ENCODE measurements around the gene CNGB1.
"Not testable (repeated sequence)": the region's sequence is repeated elsewhere in the genome, so short reads cannot be mapped to it uniquely, and the experiment has no call there.

Gene CNGB1

DNA sequence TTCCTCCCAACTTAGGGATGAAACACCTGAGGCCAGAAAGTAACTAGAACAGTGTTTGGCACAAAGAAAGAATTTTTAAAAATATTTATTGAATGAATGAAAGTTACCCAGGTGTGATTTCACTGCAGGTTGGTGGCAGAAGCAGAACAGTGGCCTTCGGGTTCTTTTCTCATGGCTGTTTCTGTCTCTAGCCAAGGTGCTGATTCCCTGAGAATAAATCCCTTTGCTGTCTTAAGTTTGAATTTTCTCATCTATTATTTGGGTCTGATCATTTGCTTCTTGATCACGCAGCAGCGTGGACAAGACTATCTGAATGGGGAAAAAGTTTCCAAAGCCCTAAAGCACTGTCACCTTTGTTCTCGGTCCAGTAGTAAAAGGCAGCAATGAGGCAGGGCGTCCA is 95.6 kb downstream of the CNGB1 start:
- no peak overlapping the region for H3K27ac ChIP-seq (ENCODE audit: low read depth, low read length)
- no peak overlapping the region for H3K4me3 ChIP-seq (ENCODE audit: low read length)
- no peaks in the 10 kb centered on the region for H3K4me1 ChIP-seq (ENCODE audit: control insufficient read depth, insufficient read depth, low read length)
- no peak overlapping the region for H3K9ac ChIP-seq (ENCODE audit: low read length)
- no peaks in the 10 kb centered on the region for H3K36me3 ChIP-seq (ENCODE audit: control insufficient read depth, insufficient read depth, low read length)
- no peaks in the 10 kb centered on the region for H3K27me3 ChIP-seq (ENCODE audit: control insufficient read depth, insufficient read depth, low read length)

DNA sequence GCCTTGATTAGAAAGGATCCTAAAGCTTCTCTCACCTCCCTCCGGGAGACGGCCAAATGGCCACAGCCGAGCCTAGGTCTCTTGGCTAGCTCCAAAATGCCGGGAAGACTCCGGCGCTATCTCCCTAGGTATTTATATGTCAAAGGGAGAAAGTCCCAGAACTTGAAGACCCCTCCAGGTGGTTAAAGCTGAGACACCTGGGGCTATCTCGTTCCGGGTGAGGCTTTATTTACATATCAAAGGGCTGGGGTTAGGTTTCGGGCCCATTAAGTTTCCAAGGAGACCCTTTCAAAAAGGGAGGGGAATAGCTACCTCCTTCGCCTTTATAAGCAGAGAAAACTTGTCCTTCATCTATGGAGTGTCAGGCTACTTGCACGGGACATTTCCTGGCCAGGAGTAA is 97.7 kb downstream of the CNGB1 start:
- Histone ChIP-seq H3K27me3 (ENCODE audit: control insufficient read depth, insufficient read depth, low read length) (no peaks in the 10 kb centered on the region), H3K36me3 (ENCODE audit: control insufficient read depth, insufficient read depth, low read length) (no peaks in the 10 kb centered on the region)

DNA sequence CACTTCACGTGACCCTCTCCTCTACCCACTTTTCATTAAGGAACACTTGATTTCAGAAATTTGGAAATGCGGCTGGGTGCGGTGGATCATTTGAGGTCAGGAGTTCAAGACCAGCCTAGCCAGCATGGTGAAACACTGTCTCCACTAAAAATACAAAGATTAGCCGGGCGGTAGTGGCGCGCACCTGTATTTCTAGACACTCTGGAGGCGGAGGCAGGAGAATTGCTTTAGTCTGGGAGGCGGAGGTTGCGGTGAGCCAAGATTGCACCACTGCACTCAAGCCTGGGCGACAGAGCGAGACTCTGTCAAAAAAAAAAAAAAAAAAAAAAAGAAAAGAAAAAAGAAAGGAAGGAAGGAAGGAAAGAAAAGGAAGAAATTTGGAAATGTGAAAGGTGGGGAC is 98.2 kb downstream of the CNGB1 start:
- not testable (repeated sequence) for H3K27me3 ChIP-seq (ENCODE audit: control insufficient read depth, insufficient read depth, low read length); H3K4me1 ChIP-seq (ENCODE audit: control insufficient read depth, insufficient read depth, low read length); H3K27ac ChIP-seq (ENCODE audit: low read depth, low read length); H3K9ac ChIP-seq (ENCODE audit: low read length); H3K36me3 ChIP-seq (ENCODE audit: control insufficient read depth, insufficient read depth, low read length); H3K4me3 ChIP-seq (ENCODE audit: low read length)

More for the DNA sequence above, 97.7 kb downstream of the CNGB1 start:
- no peak overlapping the region for H3K27ac ChIP-seq (ENCODE audit: low read depth, low read length)
- no peak overlapping the region for H3K4me3 ChIP-seq (ENCODE audit: low read length)
- H3K9ac ChIP-seq (ENCODE audit: low read length) = no peak overlapping the region
- H3K4me1 ChIP-seq (ENCODE audit: control insufficient read depth, insufficient read depth, low read length) = no peaks in the 10 kb centered on the region

DNA sequence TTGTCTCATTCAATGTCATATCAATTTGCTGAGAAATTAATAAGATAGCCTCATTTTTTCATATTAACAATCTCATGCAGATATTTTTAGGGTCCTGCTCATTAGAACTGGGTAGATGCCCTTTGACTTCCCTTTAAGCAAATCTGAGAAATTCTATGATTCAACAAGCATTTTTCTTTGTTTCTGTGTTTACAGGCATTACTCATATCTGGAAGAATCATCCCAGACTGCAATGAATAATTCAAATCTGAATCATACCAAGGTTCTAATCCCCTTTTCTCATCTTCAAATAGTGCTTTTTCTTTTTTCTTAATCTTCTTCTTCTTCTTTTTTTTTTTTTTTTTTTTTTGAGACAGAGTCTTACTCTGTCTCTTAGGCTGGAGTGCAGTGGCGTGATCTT is 99.5 kb downstream of the CNGB1 start:
- Histone ChIP-seq H3K27me3 (ENCODE audit: control insufficient read depth, insufficient read depth, low read length) (no peaks in the 10 kb centered on the region), H3K4me1 (ENCODE audit: control insufficient read depth, insufficient read depth, low read length) (no peaks in the 10 kb centered on the region), H3K36me3 (ENCODE audit: control insufficient read depth, insufficient read depth, low read length) (no peaks in the 10 kb centered on the region), H3K4me3 (ENCODE audit: low read length) (no peak overlapping the region), H3K27ac (ENCODE audit: low read depth, low read length) (no peak overlapping the region), H3K9ac (ENCODE audit: low read length) (no peak overlapping the region)

DNA sequence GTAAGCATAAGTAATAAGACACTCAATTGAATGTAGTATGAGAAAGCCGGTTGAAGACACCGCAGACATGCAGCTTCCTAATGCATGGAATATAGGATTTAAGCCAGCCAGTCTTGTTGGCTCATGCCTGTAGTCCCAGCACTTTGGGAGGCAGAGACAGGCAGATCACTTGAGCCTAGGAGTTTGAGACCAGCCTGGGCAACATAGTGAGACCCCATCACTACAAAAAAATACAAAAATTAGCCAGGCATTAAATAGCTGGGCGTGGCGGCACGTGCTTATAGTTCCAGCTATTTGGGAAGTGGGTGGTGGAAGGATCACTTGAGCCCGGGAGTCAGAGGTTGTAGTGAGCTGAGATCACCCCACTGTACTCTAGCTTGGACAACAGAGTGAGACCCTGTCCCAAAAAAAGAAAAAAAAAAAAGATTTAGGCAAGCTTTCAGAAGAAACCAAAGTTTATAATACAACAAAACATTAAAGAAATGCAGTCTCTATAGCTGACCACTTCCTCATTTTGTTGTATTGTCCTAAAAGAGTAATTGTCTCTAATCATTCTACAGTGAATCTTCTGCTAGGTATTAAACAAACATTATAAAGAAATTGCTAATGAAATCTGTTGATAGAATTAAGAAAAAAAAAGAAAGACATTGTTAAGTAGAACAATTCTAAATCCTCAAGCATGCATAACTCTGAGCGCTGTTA is 100.0 kb downstream of the CNGB1 start:
- H3K27ac ChIP-seq (ENCODE audit: low read depth, low read length) = no peak overlapping the region
- no peaks in the 10 kb centered on the region for H3K36me3 ChIP-seq (ENCODE audit: control insufficient read depth, insufficient read depth, low read length)
- no peaks in the 10 kb centered on the region for H3K4me1 ChIP-seq (ENCODE audit: control insufficient read depth, insufficient read depth, low read length)
- H3K27me3 ChIP-seq (ENCODE audit: control insufficient read depth, insufficient read depth, low read length) = no peaks in the 10 kb centered on the region
- H3K4me3 ChIP-seq (ENCODE audit: low read length) = no peak overlapping the region
- H3K9ac ChIP-seq (ENCODE audit: low read length) = no peak overlapping the region

DNA sequence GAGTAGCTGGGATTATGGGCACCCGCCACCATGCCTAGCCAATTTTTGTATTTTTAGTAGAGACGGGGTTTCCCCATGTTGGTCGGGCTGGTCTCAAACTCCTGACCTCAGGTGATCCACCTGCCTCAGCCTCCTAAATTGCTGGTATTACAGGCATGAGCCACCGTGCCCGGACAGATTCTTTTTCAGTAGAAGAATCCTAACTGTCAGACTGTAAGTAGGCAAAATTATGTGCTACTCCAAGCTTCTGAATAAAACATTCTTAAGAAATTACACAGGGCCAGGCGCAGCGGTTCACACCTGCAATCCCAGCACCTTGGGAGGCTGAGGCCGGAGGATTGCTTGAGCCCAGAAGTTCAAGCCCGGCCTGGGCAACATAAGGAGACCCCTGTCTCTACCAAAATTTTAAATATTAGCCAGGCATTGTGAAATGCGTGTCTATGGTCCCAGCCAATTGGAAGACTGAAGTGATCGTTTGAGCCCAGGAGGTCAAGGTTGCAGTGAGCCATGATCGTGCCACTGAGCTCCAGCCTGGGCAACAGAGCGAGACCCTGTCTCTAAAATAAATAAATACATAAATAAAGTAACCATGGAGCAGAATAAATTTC is 101.9 kb downstream of the CNGB1 start:
- H3K4me1 ChIP-seq (ENCODE audit: control insufficient read depth, insufficient read depth, low read length) = no peaks in the 10 kb centered on the region
- no peak overlapping the region for H3K4me3 ChIP-seq (ENCODE audit: low read length)
- H3K9ac ChIP-seq (ENCODE audit: low read length) = no peak overlapping the region
- H3K27ac ChIP-seq (ENCODE audit: low read depth, low read length) = no peak overlapping the region
- no peaks in the 10 kb centered on the region for H3K36me3 ChIP-seq (ENCODE audit: control insufficient read depth, insufficient read depth, low read length)
- H3K27me3 ChIP-seq (ENCODE audit: control insufficient read depth, insufficient read depth, low read length) = no peaks in the 10 kb centered on the region

DNA sequence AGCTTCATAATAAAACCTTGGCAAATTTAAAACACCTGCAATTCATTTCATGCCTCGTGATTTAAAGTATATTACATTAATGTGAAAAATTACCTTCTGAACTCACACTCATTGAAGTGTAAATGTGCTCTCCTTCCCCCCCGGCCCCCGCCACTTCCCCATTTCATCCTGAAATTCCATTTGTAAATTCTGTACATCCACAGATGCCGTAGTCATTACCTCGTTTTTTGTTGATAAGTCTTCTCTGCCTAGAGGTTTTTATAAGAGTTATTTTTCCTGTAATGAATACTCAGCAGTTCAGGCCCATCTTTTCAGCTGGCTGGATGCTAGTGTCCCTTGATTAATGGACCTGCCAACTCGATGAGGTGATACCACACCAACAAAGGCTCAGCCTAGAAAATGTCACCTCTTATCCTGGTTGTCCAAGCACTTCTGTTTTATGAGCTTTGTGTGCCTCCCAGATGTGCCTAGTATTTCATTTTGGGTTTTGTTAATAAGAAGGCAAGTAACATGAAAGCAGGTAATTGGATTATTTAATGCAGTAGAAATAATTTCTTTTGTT is 103.8 kb downstream of the CNGB1 start:
- Histone ChIP-seq H3K36me3 (ENCODE audit: control insufficient read depth, insufficient read depth, low read length) (no peaks in the 10 kb centered on the region), H3K27ac (ENCODE audit: low read depth, low read length) (no peak overlapping the region), H3K4me1 (ENCODE audit: control insufficient read depth, insufficient read depth, low read length) (no peaks in the 10 kb centered on the region), H3K27me3 (ENCODE audit: control insufficient read depth, insufficient read depth, low read length) (no peaks in the 10 kb centered on the region), H3K4me3 (ENCODE audit: low read length) (no peak overlapping the region), H3K9ac (ENCODE audit: low read length) (no peak overlapping the region)

DNA sequence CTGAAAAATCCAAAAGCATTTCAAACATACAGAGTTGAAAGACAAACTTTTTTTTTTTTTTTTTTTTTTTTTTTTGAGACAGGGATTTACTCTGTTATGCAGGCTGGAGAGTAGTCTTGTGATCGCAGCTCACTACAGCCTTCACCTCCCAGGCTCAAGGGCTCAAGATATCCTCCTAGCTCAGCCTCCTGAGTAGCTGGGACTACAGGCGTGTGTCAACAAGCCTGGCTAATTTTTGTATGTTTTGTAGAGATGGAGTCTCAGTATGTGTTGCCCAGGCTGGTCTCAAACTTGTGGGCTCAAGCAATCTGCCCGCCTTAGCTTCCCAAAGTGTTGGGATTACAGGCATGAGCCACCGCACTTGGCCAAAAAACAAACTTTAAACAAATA is 104.4 kb downstream of the CNGB1 start:
- Histone ChIP-seq H3K9ac (ENCODE audit: low read length) (no peak overlapping the region), H3K27me3 (ENCODE audit: control insufficient read depth, insufficient read depth, low read length) (no peaks in the 10 kb centered on the region), H3K36me3 (ENCODE audit: control insufficient read depth, insufficient read depth, low read length) (no peaks in the 10 kb centered on the region), H3K4me3 (ENCODE audit: low read length) (no peak overlapping the region), H3K4me1 (ENCODE audit: control insufficient read depth, insufficient read depth, low read length) (no peaks in the 10 kb centered on the region), H3K27ac (ENCODE audit: low read depth, low read length) (no peak overlapping the region)

DNA sequence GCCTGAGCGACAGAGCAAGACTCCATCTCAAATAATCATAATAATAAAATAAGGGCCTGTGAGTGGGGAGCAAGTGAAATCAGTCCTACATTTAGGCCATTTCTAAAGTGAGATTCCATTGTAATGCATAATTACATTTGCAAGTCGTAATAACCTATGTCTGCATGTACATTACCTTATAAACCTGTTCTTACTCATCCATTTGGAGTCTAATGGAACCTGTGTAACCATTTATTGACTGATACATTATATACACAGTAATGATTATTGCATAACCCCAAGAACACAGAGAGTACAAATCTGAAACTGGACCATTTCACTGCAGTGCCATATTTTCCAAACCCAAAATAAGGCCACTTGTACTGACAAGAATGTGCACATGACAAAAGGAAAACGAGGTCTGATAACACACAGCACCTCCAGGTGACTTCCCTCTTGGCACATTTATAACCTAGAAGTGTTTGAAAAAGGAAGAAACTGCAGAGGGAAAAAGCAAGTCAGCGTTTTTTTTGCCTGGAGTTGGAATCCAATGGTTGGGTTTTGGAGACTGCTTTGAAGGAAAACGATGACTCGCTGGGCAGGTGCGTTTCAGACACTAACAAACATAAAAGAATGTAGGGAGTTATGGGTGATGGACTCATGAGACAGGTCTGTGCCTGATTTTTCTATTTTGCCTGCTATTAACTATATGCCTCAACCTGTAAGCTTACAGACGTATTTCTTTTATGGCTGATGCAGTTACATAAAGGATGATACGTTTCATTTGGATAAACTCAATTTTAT is 105.0 kb downstream of the CNGB1 start:
- no peak overlapping the region for H3K4me3 ChIP-seq (ENCODE audit: low read length)
- no peak overlapping the region for H3K27ac ChIP-seq (ENCODE audit: low read depth, low read length)
- no peaks in the 10 kb centered on the region for H3K27me3 ChIP-seq (ENCODE audit: control insufficient read depth, insufficient read depth, low read length)

DNA sequence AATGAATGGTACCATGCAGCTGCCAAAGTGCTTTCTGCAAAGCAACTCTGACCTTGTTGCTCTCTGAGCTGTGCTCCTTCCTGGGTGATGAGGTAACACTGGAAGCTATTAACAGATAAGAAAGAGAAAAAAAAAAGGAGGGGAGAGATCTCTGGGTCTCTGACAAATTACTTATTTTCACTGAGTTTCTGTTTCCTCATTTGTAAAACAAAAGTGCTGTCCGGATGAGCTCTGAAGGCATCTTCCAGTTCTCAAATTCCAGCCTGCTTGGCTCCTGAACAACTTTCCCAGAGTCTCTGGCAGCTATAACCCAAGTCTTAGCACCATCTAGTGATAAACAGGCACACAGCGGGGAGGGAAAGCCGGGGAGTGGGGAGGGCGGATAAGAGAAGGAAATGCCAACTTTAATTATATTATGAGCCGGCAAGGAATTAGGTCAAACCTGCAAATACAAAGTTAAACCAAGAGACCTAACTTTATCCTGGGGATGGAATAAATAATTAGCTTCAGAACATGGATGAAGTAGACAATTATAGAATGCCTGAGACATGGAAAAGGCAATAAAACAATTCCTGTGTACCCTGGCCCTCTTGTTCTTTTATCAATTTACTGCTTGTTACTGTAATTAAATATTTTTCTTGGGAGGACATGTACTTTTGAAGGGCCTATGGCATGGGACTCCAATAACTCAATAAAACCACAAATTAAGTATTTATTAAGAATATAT is 107.3 kb downstream of the CNGB1 start:
- Histone ChIP-seq H3K9ac (ENCODE audit: low read length) (no peak overlapping the region), H3K36me3 (ENCODE audit: control insufficient read depth, insufficient read depth, low read length) (no peaks in the 10 kb centered on the region), H3K27me3 (ENCODE audit: control insufficient read depth, insufficient read depth, low read length) (no peaks in the 10 kb centered on the region), H3K4me1 (ENCODE audit: control insufficient read depth, insufficient read depth, low read length) (no peaks in the 10 kb centered on the region), H3K27ac (ENCODE audit: low read depth, low read length) (no peak overlapping the region), H3K4me3 (ENCODE audit: low read length) (no peak overlapping the region)

More for the DNA sequence above, 105.0 kb downstream of the CNGB1 start:
- H3K9ac ChIP-seq (ENCODE audit: low read length) = no peak overlapping the region
- no peaks in the 10 kb centered on the region for H3K4me1 ChIP-seq (ENCODE audit: control insufficient read depth, insufficient read depth, low read length)
- no peaks in the 10 kb centered on the region for H3K36me3 ChIP-seq (ENCODE audit: control insufficient read depth, insufficient read depth, low read length)

DNA sequence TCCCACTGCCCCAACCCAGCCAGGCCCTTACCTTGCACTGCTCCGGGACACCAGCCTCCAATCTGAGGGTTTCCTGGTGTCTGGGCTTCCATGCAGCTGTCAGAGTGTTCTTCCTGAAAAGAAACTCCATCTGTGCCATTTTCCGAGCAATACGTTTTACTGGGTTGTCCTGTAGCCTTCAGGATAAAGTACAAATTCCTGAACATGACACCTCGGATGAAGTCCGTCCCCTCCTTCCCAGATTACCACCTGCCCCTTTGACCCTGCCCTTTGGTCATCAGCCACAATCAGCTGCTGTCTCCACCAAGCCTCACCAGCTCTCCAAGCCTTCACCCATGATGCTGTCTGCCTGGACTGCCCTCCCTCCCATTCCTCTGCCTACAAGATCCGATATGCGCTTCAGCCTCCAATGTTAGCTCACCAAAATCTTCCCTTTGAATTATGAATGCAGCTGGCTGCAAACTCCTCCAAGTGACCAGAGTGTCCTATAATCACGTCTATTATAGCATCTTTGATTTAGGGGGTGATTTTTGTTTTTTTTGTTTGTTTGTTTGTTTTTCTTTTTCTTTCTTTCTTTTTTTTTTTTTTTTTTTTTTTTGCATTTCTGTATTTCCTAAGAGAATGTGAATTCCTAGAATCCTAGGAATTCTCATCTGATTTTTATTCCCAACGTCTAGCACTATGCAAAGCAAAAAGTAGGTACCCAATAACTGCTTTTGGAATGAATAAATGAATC is 108.1 kb downstream of the CNGB1 start:
- no peaks in the 10 kb centered on the region for H3K36me3 ChIP-seq (ENCODE audit: control insufficient read depth, insufficient read depth, low read length)
- H3K27me3 ChIP-seq (ENCODE audit: control insufficient read depth, insufficient read depth, low read length) = no peaks in the 10 kb centered on the region
- no peaks in the 10 kb centered on the region for H3K4me1 ChIP-seq (ENCODE audit: control insufficient read depth, insufficient read depth, low read length)
- H3K9ac ChIP-seq (ENCODE audit: low read length) = no peak overlapping the region
- H3K27ac ChIP-seq (ENCODE audit: low read depth, low read length) = no peak overlapping the region
- no peak overlapping the region for H3K4me3 ChIP-seq (ENCODE audit: low read length)

All from rectal smooth muscle tissue (tissue), 1 donor.